H1 (cell line): Measurements from ENCODE around the gene DYNC1H1. TPM values are rescaled to one million over a fixed set of nuclear protein-coding genes. Genes with fewer than 3 reads are reported as not detected.

Experiments used
- ASH2L ChIP-seq: fragments of 200-600, 300-600 bp; sonication (generic); IDR thresholded peaks from one replicate; pipeline ENCODE4 v1.7.1; 2017; ENCODE audit warnings: low read length
- ATF2 ChIP-seq: IDR thresholded peaks from 2 replicates; pipeline ENCODE4 v1.6.1; 2012; ENCODE audit warnings: low read length, inconsistent platforms
- SIN3A ChIP-seq, 2 experiments: IDR thresholded peaks in 1 of 2; conservative IDR thresholded peaks in 1 of 2; 2 replicates each; pipeline ENCODE4 v1.6.1; 2011 to 2012; ENCODE audit warnings: low read length in 2 of 2, improper control_type of control experiment in 1 of 2, low read depth in 1 of 2, mild to moderate bottlenecking in 1 of 2
- SP2 ChIP-seq: IDR thresholded peaks from 2 replicates; pipeline ENCODE4 v1.6.1; 2012; ENCODE audit warnings: mild to moderate bottlenecking, low read length, inconsistent platforms
- polyA plus RNA-seq, 7 experiments: library from polyadenylated mRNA; depleted of rRNA in 3 of 7; stranded (reverse) in 5 of 7; unstranded in 2 of 7; fragments of >200 nt in 5 of 7; fragments of 200-250 nt in 2 of 7; gene quantifications; 1 replicate in 5 of 7; 2 replicates in 1 of 7; 4 replicates in 1 of 7; pipeline versions ENCODE4 v1.2.1 to v1.2.3, GENCODE V29; 2011 to 2013; ENCODE audit warnings: missing spikeins in 2 of 7, mixed read lengths in 2 of 7
- total RNA-seq: library from RNA; stranded (reverse); fragmentation: NEBNext Ultra II Directional; extraction: Animal tissue kit (Norgen Biotek cat#: 25700); gene quantifications from 2 replicates; pipeline ENCODE4 v1.2.1, GENCODE V29; 2021

Gene DYNC1H1
- total and polyA plus RNA-seq, 2 of the 8 experiments (the other 6 are each of a cell fraction or from before 2014, with no cell fraction given), result 238 to 387 TPM

DNA sequence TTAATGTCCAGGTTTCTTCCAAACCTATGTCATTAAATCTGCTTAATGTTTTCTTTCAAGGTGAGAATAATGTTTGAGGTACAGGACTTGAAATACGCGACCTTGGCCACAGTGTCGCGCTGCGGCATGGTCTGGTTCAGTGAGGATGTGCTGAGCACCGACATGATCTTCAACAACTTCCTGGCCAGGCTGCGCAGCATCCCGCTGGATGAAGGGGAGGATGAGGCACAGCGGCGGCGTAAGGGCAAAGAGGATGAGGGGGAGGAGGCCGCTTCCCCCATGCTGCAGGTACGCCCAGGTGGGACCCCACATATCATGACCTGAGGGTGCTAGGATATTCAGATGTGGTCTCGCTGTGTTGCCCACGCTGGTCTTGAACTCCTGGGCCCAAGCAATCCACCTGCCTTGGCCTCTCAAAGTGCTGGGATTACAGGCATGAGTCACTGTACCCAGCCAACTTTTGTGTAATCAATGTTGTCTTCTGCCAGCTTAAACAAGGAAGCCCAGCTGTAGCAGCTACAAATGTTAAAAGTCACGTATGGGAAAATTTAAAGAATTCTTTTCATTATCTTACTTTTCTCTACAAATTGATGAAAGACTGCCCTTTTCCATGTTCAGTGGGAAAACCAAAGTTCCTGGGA, 50.8 kb downstream of the DYNC1H1 start (continued):
- TF ChIP-seq ATF2, result no peak
- TF ChIP-seq SP2, result no peak
- TF ChIP-seq SIN3A (conservative IDR thresholded peaks at IDR 0.05 in 1 of 2, IDR thresholded peaks at IDR 0.05 in 1 of 2; ENCODE audit: low read depth in 1 of 2, low read length in 2 of 2), result no peak
- no peak for TF ChIP-seq ASH2L
